ENCODE measurements around the gene POLK.
"Not testable (repeated sequence)": the region's sequence is repeated elsewhere in the genome, so short reads cannot be mapped to it uniquely, and the experiment has no call there.

Gene POLK

GRCh38 chr5:75610859-75611310 lies 99.2 kb downstream of the POLK start:
- DNase-seq (ENCODE audit: low spot score): not testable (repeated sequence)

DNA sequence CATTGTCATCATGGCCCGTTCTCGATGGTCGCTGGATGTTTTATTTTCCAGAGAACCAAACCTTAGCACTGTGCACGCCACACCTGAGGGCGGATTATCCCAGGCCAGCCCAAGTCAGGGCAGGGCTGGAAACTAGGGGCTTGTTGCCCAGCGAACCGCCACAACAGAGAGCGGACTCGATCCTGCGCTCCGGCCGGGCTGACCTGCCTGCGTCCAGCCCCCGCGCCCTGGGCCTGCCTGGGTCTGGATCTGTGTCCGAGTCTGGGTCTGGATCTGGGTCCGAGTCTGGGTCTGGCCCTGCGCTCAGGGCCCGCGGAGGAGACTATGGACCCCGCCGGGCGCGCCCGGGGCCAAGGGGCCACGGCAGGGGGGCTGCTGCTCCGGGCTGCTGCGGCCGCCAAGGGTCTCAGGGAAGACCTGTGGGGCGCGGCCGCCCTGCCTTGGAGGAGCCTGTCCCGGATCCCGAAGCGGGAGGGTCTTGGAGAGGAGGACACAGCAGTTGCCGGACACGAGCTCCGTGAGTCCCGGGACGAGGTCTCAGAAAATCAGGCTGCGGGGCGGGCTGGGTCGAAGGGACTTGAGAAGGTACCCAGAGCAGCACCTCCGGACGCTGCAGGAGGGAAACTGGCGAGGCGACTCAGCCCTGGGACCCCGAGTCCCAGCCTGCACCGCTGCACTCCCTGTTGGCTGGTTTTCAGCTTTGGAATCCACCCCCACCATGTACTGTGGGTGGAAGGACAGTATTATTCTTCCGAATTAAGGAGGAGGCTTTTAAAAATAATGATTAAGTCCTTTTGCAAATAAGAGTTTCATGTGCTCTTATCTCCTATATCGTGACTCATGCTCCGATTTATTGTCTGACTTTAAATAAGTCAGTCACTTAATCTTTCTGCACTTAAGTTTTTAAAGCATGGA lies 99.9 kb downstream of the POLK start, which contains the start of gene ANKDD1B:
TSS of gene ANKDD1B (plus strand) at position 143 of the 915 bp plus-strand sequence. CDS start at position 325, 182 bp downstream.
- peak; percentile 25 for DNase-seq (ENCODE audit: low spot score)

GRCh38 chr5:75612226-75612569 lies 100.5 kb downstream of the POLK start:
- DNase-seq (ENCODE audit: low spot score): no peak

GRCh38 chr5:75612901-75613300 lies 101.2 kb downstream of the POLK start:
- DNase-seq (ENCODE audit: low spot score): no peak

- DNase-seq (ENCODE audit: low spot score): no peak
These were observed 102.5 kb downstream of the POLK start for GRCh38 chr5:75614176-75614575.

DNA sequence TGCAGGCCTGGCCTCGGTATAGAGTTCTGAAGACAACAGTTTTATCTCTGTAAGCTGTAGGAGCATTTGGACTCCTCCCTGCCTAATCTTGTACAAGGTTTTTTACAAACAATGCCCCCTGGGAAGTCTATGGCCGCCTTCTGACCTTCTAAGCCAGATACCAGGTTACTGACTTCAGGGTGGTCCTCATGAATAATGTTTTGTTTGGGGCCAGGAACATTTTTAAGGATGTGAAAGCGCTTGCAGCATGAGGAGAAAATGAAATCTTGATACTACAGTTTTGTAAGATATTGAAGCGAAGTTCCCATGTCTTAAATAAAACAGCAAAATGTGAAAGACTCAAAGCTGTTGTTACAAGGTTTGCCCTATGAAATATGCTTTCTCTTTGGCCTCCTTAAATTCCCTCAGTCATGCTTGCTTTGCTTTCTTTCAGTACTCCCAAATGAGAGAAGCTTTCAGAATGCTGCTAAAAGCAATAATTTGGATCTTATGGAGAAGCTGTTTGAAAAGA lies 104.7 kb downstream of the POLK start:
- DNase-seq (ENCODE audit: low spot score): no peak

GRCh38 chr5:75616971-75617621 lies 105.4 kb downstream of the POLK start:
- no peak for DNase-seq (ENCODE audit: low spot score)

- DNase-seq (ENCODE audit: low spot score): no peak
These were observed 106.2 kb downstream of the POLK start for GRCh38 chr5:75617736-75618352.

- no peak for DNase-seq (ENCODE audit: low spot score)
These were observed 108.7 kb downstream of the POLK start for GRCh38 chr5:75620184-75620959.

DNA sequence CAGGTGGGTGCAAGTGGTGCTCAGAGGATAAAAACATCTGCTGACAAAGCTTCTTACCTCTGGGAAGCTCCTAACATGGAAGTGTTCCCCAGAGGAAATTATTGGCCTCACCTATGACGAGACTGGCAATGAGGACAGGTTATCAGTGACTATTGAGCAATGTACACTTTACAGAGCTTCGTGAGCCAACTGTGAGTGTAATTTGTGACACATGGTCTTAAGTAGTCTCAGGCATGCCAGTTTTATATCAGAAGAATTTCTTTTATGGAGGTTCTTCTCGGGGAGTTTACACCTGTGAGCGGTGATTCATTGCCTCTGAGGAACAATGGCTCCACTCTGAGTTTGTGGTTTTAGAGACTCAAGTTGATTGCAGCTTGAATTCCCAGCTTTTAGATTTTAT lies 110.9 kb downstream of the POLK start:
- no peak for DNase-seq (ENCODE audit: low spot score)

GRCh38 chr5:75623846-75624245 lies 112.2 kb downstream of the POLK start:
- DNase-seq (ENCODE audit: low spot score): no peak

GRCh38 chr5:75626959-75627358 lies 115.3 kb downstream of the POLK start:
- no peak for DNase-seq (ENCODE audit: low spot score)

GRCh38 chr5:75627801-75628200 lies 116.1 kb downstream of the POLK start:
- no peak for DNase-seq (ENCODE audit: low spot score)

DNA sequence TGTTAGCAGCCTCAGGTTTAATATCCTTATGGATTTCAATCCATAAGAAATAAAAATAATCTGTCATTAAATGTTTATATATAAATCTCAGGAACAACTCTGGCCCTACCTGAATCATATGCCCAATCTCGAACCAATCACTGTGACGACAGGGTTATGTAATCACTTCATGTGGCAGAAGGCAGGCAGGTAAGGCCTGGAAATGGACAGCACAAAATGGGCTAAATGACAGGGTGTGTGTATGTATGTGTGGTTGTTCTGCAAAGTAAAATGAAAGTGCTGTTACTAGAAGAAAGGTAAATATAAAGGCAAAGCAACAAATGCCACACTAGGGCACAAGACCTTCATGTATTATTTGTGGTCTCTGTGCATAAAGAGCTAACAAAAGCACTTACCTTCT lies 119.2 kb downstream of the POLK start:
- DNase-seq (ENCODE audit: low spot score): no peak

- no peak for DNase-seq (ENCODE audit: low spot score)
These were observed 120.6 kb downstream of the POLK start for GRCh38 chr5:75632321-75632720.

GRCh38 chr5:75637949-75638348 lies 126.3 kb downstream of the POLK start:
- DNase-seq (ENCODE audit: low spot score): no peak

DNA sequence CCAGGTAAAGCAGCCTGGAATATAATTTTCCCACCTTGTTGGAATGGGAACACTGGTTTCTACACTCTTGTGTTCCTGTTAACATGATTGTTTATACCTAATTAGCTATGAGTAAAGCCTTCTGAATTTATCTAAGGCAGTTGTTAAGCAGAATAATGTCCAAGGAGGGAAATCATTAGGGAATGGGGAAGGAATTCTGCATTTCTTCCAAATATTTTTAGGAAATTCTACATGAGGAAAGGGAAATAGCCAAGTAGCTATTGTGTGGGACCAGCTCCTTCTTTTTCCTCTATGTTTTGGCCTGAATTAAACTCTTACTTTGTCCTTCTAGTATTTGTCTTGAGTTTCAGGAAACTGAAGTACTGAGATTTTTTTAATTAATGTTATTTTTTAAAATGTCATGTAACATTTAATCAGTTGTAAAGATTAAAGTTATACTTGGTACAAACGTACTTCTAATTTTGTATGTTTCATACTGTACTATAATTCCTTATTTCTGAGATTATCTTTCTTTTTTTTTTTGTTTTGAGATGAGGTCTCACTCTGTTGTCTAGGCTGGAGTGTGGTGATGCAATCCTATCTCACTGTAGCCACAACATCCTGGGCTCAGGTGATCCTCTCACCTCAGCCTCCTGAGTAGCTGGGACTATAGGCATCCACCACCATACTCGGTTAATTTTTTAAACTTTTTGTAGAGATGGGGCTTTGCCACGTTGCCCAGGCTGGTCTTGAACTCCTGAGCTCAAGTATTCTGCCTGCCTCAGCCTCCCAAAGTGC lies 128.0 kb downstream of the POLK start:
- no peak for DNase-seq (ENCODE audit: low spot score)

DNA sequence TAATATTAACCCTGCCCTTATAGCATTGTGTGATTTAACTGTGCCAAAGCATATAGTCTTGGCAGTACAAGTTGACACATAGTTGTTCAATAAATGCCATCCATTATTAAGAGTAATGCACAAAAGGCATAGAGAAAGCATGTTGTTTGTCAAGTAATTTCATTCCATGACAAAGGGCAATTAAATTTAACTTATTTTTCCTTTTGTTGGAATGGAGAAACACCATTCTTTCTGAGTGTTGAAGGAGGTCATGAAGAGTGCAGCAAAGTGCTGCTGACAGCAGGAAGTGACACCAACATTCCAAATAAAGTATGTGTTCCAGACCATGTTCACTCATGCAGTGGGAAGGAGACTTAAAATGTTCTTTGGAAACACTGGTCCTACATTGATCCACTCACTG lies 128.7 kb downstream of the POLK start:
- DNase-seq (ENCODE audit: low spot score): no peak

GRCh38 chr5:75640826-75641225 lies 129.1 kb downstream of the POLK start:
- no peak for DNase-seq (ENCODE audit: low spot score)

DNA sequence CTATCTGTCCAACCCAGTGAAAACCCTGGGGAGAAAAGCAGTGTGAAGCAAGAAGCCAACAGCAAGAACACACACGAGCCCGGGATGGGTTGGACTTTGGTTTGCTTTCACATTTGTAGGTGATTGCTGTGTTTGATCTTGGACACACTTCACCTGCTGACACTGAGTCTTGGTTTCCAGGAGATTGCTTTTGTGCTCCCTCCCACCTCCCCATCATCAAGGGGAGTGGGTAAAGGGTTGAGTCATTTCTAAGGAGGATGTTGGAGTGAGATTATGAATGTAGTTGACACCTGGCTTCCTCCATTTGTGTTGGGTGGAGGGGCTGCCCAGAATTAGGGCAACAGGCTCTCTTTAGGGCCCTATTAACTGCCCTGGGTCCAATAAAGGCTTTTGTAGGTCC lies 137.0 kb downstream of the POLK start:
- no peak for DNase-seq (ENCODE audit: low spot score)
